Panc1 (cell line): ENCODE data around the gene CAPS.

Source experiments
- CTCF ChIP-seq: fragments of 450-650 bp; IDR thresholded peaks from 2 replicates; pipeline ENCODE4 v1.5.1; 2017; ENCODE audit warnings: mild to moderate bottlenecking
- POLR2AphosphoS5 ChIP-seq: IDR thresholded peaks from 2 replicates; pipeline ENCODE4 v1.6.1; 2012; ENCODE audit warnings: mild to moderate bottlenecking, low read depth, low read length, moderate library complexity
- SIN3A ChIP-seq: IDR thresholded peaks from 2 replicates; pipeline ENCODE4 v1.6.1; 2012; ENCODE audit warnings: low read depth, mild to moderate bottlenecking, low read length, moderate library complexity, borderline replicate concordance; ENCODE audit not compliant: insufficient read depth
- TCF7L2 ChIP-seq: IDR thresholded peaks from 2 replicates; pipeline ENCODE4 v1.6.1; 2011; ENCODE audit warnings: mild to moderate bottlenecking, low read depth, low read length, inconsistent platforms
- TF ChIP-seq, protein P1 (sequence below), 2 experiments: IDR thresholded peaks; 2 replicates each; pipeline ENCODE4 v1.6.1; 2011 to 2012; ENCODE audit warnings: low read depth in 2 of 2, control low read depth in 1 of 2, low read length in 1 of 2, mild to moderate bottlenecking in 1 of 2, moderate library complexity in 1 of 2; ENCODE audit not compliant: insufficient read depth in 1 of 2

- TF ChIP-seq CTCF (peak; percentile 39; the same call in 1 of the 2 replicates), POLR2AphosphoS5 (no peak), TCF7L2 (no peak), SIN3A (no peak)
- TF ChIP-seq, protein P1, sequence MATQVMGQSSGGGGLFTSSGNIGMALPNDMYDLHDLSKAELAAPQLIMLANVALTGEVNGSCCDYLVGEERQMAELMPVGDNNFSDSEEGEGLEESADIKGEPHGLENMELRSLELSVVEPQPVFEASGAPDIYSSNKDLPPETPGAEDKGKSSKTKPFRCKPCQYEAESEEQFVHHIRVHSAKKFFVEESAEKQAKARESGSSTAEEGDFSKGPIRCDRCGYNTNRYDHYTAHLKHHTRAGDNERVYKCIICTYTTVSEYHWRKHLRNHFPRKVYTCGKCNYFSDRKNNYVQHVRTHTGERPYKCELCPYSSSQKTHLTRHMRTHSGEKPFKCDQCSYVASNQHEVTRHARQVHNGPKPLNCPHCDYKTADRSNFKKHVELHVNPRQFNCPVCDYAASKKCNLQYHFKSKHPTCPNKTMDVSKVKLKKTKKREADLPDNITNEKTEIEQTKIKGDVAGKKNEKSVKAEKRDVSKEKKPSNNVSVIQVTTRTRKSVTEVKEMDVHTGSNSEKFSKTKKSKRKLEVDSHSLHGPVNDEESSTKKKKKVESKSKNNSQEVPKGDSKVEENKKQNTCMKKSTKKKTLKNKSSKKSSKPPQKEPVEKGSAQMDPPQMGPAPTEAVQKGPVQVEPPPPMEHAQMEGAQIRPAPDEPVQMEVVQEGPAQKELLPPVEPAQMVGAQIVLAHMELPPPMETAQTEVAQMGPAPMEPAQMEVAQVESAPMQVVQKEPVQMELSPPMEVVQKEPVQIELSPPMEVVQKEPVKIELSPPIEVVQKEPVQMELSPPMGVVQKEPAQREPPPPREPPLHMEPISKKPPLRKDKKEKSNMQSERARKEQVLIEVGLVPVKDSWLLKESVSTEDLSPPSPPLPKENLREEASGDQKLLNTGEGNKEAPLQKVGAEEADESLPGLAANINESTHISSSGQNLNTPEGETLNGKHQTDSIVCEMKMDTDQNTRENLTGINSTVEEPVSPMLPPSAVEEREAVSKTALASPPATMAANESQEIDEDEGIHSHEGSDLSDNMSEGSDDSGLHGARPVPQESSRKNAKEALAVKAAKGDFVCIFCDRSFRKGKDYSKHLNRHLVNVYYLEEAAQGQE (IDR thresholded peaks at IDR 0.05; ENCODE audit: insufficient read depth in 1 of 2, low read depth in 2 of 2, low read length in 1 of 2): no peak
Measured at GRCh38 chr19:5892772-5893275, 21.2 kb upstream of the CAPS start.
